K562 (cell line): ENCODE results near the gene KIF26B. TPM values are rescaled to one million over a fixed set of nuclear protein-coding genes. Genes with fewer than 3 reads are reported as not detected.

Experiments used
- ATAC-seq: fragments of 200-7000 bp; cut with Tn5 transposase; 3 replicates; pipeline ENCODE4 v1.9.1; 2020; ENCODE audit warnings: moderate library complexity
- BruUV-seq: library from RNA; stranded (reverse); fragments of 400-500 nt; replicated peaks from 2 replicates; lab custom pipeline; 2021; lab: Mats Ljungman, UMichigan
- CTCF ChIA-PET: fragments of 300-600 bp; formaldehyde crosslinking; extraction: SDS; loops from one replicate; lab custom pipeline; 2021; ENCODE audit warnings: low intra/inter-chr PET ratio; lab: Yijun Ruan, JAX
- POLR2A ChIA-PET: fragments of 300-600, 350-650 bp; sonication (Branson Sonifier 250); formaldehyde crosslinking; extraction: SDS; loops from one replicate; lab custom pipeline; 2021; ENCODE audit warnings: antibody characterized with exemption, inconsistent platforms; lab: Yijun Ruan, JAX
- DNase-seq, 4 experiments: peaks; one replicate each; pipeline versions ENCODE4 v3.0.0 to v3.0.0-alpha.2; 2011 to 2018; ENCODE audit warnings: low spot score in 3 of 4, mixed read lengths in 3 of 4; ENCODE audit errors: extremely low read depth in 1 of 4
- FAIRE-seq: peaks from 2 replicates; lab custom pipeline; 2011; peaks lifted over from hg19 to GRCh38; lab: Jason Lieb, UNC
- H2AFZ ChIP-seq: 2 replicates; pipeline ENCODE4 v1.6.0; 2011; ENCODE audit warnings: low read depth, low read length, control low read depth, inconsistent platforms
- H3K27ac ChIP-seq: fragments of 200-600 bp; 3 replicates; pipeline ENCODE4 v1.8.0; 2011; ENCODE audit warnings: low read depth, mild to moderate bottlenecking, control low read depth, inconsistent platforms, low read length, moderate library complexity, mixed read lengths; ENCODE audit errors: extremely low read depth
- H3K27me3 ChIP-seq, 2 experiments: fragments of 300-600 bp in 1 of 2; 2 replicates in 1 of 2; 3 replicates in 1 of 2; pipeline versions ENCODE4 v1.6.0 to v1.8.0; 2011; ENCODE audit warnings: inconsistent platforms in 2 of 2, low read length in 2 of 2, mild to moderate bottlenecking in 1 of 2, mixed read lengths in 1 of 2, moderate library complexity in 1 of 2; ENCODE audit not compliant: control insufficient read depth in 2 of 2, insufficient read depth in 2 of 2
- H3K36me3 ChIP-seq: fragments of 300-600 bp; 3 replicates; pipeline ENCODE4 v1.8.0; 2011; ENCODE audit warnings: mild to moderate bottlenecking, low read length, inconsistent platforms; ENCODE audit not compliant: control insufficient read depth, insufficient read depth
- H3K4me1 ChIP-seq, 2 experiments: fragments of 200-600 bp in 1 of 2; replicated peaks in 1 of 2; 2 replicates in 1 of 2; 3 replicates in 1 of 2; pipeline versions ENCODE4 v1.5.1 to v1.8.0; 2011; ENCODE audit warnings: inconsistent platforms in 2 of 2, low read length in 2 of 2, mild to moderate bottlenecking in 1 of 2, mixed read lengths in 1 of 2, moderate library complexity in 1 of 2; ENCODE audit not compliant: control insufficient read depth in 2 of 2, insufficient read depth in 2 of 2
- H3K4me2 ChIP-seq: 2 replicates; pipeline ENCODE4 v1.6.1; 2011; ENCODE audit warnings: low read length, control low read depth, inconsistent platforms, mixed read lengths; ENCODE audit not compliant: insufficient read depth
- H3K4me3 ChIP-seq: fragments of 200-600 bp; sonication (generic), shearing (Covaris generic); 2 replicates; pipeline ENCODE4 v1.5.1; 2016; ENCODE audit warnings: control low read depth, inconsistent platforms
- H3K79me2 ChIP-seq: fragments of 200-600 bp; 3 replicates; pipeline ENCODE4 v1.8.0; 2011; ENCODE audit warnings: low read length, inconsistent platforms; ENCODE audit not compliant: control insufficient read depth, insufficient read depth
- H3K9ac ChIP-seq, 2 experiments: 2 replicates each; pipeline versions ENCODE4 v1.6.0 to v1.6.1; 2011; ENCODE audit warnings: low read depth in 2 of 2, low read length in 2 of 2, control low read depth in 1 of 2, inconsistent platforms in 1 of 2, mild to moderate bottlenecking in 1 of 2, mixed read lengths in 1 of 2; ENCODE audit not compliant: insufficient read depth in 1 of 2
- H3K9me1 ChIP-seq: one replicate; pipeline ENCODE4 v1.6.0; 2011; ENCODE audit warnings: inconsistent platforms, mild to moderate bottlenecking, low read length, moderate library complexity; ENCODE audit not compliant: control insufficient read depth, insufficient read depth
- H3K9me3 ChIP-seq: replicated peaks from 2 replicates; pipeline ENCODE4 v1.5.1; 2011; ENCODE audit warnings: low read depth, low read length, inconsistent platforms; ENCODE audit not compliant: control insufficient read depth, insufficient read depth
- H4K20me1 ChIP-seq: replicated peaks from 2 replicates; pipeline ENCODE4 v1.6.1; 2011; ENCODE audit warnings: low read length, inconsistent platforms, mixed read lengths; ENCODE audit not compliant: control insufficient read depth, insufficient read depth
- ASH1L ChIP-seq: fragments of 450-650 bp; IDR thresholded peaks from 2 replicates; pipeline ENCODE4 v1.6.1; 2018; ENCODE audit warnings: borderline replicate concordance, mild to moderate bottlenecking, low read depth; ENCODE audit not compliant: partially characterized antibody
- DIDO1 ChIP-seq: fragments of 450-650 bp; IDR thresholded peaks from 2 replicates; pipeline ENCODE4 v1.6.1; 2016; ENCODE audit warnings: low read depth, missing biosample characterization, missing genetic modification characterization
- ELK3 ChIP-seq: fragments of 450-650 bp; formaldehyde crosslinking; IDR thresholded peaks from 2 replicates; pipeline ENCODE4 v1.4.0; 2020; ENCODE audit warnings: mild to moderate bottlenecking
- EZH2 ChIP-seq: IDR thresholded peaks from 2 replicates; pipeline ENCODE4 v1.6.1; 2012; ENCODE audit warnings: low read depth, mild to moderate bottlenecking, inconsistent platforms, low read length, borderline replicate concordance
- GTF2E2 ChIP-seq: fragments of 200-800 bp; sonication (Bioruptor generic); IDR thresholded peaks from 2 replicates; pipeline ENCODE4 v1.6.1; 2016; ENCODE audit warnings: missing genetic modification characterization, missing compliant biosample characterization
- NCOA6 ChIP-seq: fragments of 450-650 bp; IDR thresholded peaks from 2 replicates; pipeline ENCODE4 v1.6.1; 2017; ENCODE audit warnings: mild to moderate bottlenecking
- RFX1 ChIP-seq: fragments of 450-650 bp; IDR thresholded peaks from 2 replicates; pipeline ENCODE4 v1.6.1; 2016; ENCODE audit warnings: mild to moderate bottlenecking, moderate library complexity
- SUPT5H ChIP-seq: fragments of 450-650 bp; IDR thresholded peaks from 2 replicates; pipeline ENCODE4 v1.6.1; 2016
- U2AF1 ChIP-seq: fragments of 200-400 bp; formaldehyde crosslinking; optimal IDR thresholded peaks from 2 replicates; pipeline ENCODE3; 2017; ENCODE audit warnings: mild to moderate bottlenecking, low read depth, low read length, moderate library complexity
- ZBTB17 ChIP-seq: fragments of 450-650 bp; formaldehyde crosslinking; IDR thresholded peaks from 2 replicates; pipeline ENCODE4 v1.4.0; 2020; ENCODE audit warnings: mild to moderate bottlenecking
- ZNF133 ChIP-seq: fragments of 250-450 bp; sonication (Bioruptor Pico); IDR thresholded peaks from 2 replicates; pipeline ENCODE4 v1.4.0; 2020; ENCODE audit warnings: mild to moderate bottlenecking
- ZNF592 ChIP-seq: fragments of 450-650 bp; IDR thresholded peaks from 2 replicates; pipeline ENCODE4 v1.6.1; 2017; ENCODE audit warnings: antibody characterized with exemption, mild to moderate bottlenecking
- ZNF764 ChIP-seq: fragments of 250-450 bp; sonication (Bioruptor Pico); IDR thresholded peaks from 2 replicates; pipeline ENCODE4 v1.4.0; 2020; ENCODE audit warnings: low read depth, mild to moderate bottlenecking, moderate library complexity
- ZSCAN32 ChIP-seq: fragments of 450-650 bp; formaldehyde crosslinking; IDR thresholded peaks from 2 replicates; pipeline ENCODE4 v1.4.0; 2020; ENCODE audit warnings: mild to moderate bottlenecking, moderate library complexity
- WGBS: fragments of 100-300 bp; shearing (Covaris generic); methylation state at CpG from one replicate; pipeline ENCODE4 v1.1.6; 2016; ENCODE audit warnings: low coverage, mixed read lengths; ENCODE audit not compliant: insufficient coverage; ENCODE audit errors: missing lambda C conversion rate; 5-methylcytosine and 5-hydroxymethylcytosine counted together
- in situ Hi-C: fragments of 300-500 bp; cut with MboI; formaldehyde crosslinking; loops from 4 replicates; pipeline ENCODE4 v1.15.0; 2018; ENCODE audit warnings: inconsistent platforms, mixed read lengths
- intact Hi-C: fragments of 100-400 bp; cut with micrococcal nuclease; formaldehyde crosslinking; loops from 2 replicates; pipeline ENCODE4 v1.14.2; 2022
- polyA plus RNA-seq, 8 experiments: library from polyadenylated mRNA; depleted of rRNA in 4 of 8; stranded (reverse) in 5 of 8; unstranded in 3 of 8; fragments of >200 nt; fragmentation: Nextera tagmentation in 2 of 8; fragmentation: Illumina TruSeq in 1 of 8; extraction: Ambion mirVana in 2 of 8; extraction: Trizol in 1 of 8; gene quantifications; 2 replicates each; pipeline versions ENCODE4 v1.2.1 to v1.2.3, GENCODE V29; 2011 to 2014; ENCODE audit warnings: inconsistent platforms in 1 of 8, missing spikeins in 1 of 8
- total RNA-seq, 7 experiments: library from RNA; depleted of rRNA in 6 of 7; stranded (reverse); fragments of >200 nt in 6 of 7; fragmentation: Illumina TruSeq in 2 of 7; extraction: Trizol in 2 of 7; gene quantifications; 2 replicates each; pipeline versions ENCODE4 v1.2.1 to v1.2.3, GENCODE V29; 2011 to 2021; ENCODE audit warnings: low replicate concordance in 1 of 7

Gene KIF26B
- total and polyA plus RNA-seq, 9 of the 15 experiments (the other 6 are each of a cell fraction or from before 2014, with no cell fraction given): 0.02 to 0.08 (median 0.03) TPM; not detected in 6

GRCh38 chr1:245582026-245582425, 427.2 kb downstream of the KIF26B start:
- in situ Hi-C loops: no loop called here
- Histone ChIP-seq H3K9ac (no peak overlapping the region), H4K20me1 (no peaks in the 10 kb centered on the region), H3K27ac (no peak overlapping the region), H3K4me1 (no peaks in the 10 kb centered on the region), H3K27me3 (peaks cover 21 to 69% of the 10 kb centered on the region in 2 experiments), H3K36me3 (no peaks in the 10 kb centered on the region), H3K79me2 (no peaks in the 10 kb centered on the region), H3K9me1 (no peaks in the 10 kb centered on the region), H3K9me3 (no peaks in the 10 kb centered on the region), H3K4me3 (no peak overlapping the region), H2AFZ (no peak overlapping the region), H3K4me2 (no peak overlapping the region)
- ChIA-PET POLR2A (interaction anchor here (1.0 kb wide), 1 partner anchor 7 kb away, joined by 3 read pairs; no protein-coding TSS in a partner anchor), CTCF (no interaction called here)
- 0% methylated on average over 7 of the region's 7 CpGs for WGBS
- ATAC-seq: no peak
- no TSS peak for BruUV-seq
- DNase-seq: no peak
- FAIRE-seq: no peak
- TF ChIP-seq NCOA6 (no peak), ASH1L (no peak), ZBTB17 (CRISPR knock-in tag) (no peak), SUPT5H (no peak), ELK3 (CRISPR knock-in tag) (no peak), DIDO1 (tag) (no peak), EZH2 (no peak), ZNF764 (CRISPR knock-in tag) (no peak), GTF2E2 (tag) (no peak), ZNF592 (no peak), U2AF1 (no peak), RFX1 (no peak), ZSCAN32 (CRISPR knock-in tag) (no peak), ZNF133 (CRISPR knock-in tag) (no peak)
- intact Hi-C loops: no loop called here
